ENCODE data around the gene GBP4. TPM values are rescaled to one million over a fixed set of nuclear protein-coding genes. Genes with fewer than 3 reads are reported as not detected.
"Not testable (repeated sequence)": the region's sequence is repeated elsewhere in the genome, so short reads cannot be mapped to it uniquely, and the experiment has no call there.

Gene GBP4
- 147 and 150 TPM in 2 replicates for total RNA-seq

- intact Hi-C loops (cut with micrococcal nuclease), result loop anchor here (1.0 to 5.0 kb wide), 10 partner anchors 60 to 409 kb away; partner anchors contain the start of genes GBP1, GBP2 and GBP3
Observed at GRCh38 chr1:89198491-89199072, at the start of gene GBP4. Gene GBP4 (minus strand): TSS chr1:89198942. CDS start chr1:89198834, 108 bp downstream.

- intact Hi-C loops (cut with micrococcal nuclease), result no loop called here
Observed at GRCh38 chr1:89243046-89243445, 44.3 kb upstream of the GBP4 start.

GRCh38 chr1:89221341-89221740 lies 22.6 kb upstream of the GBP4 start:
- intact Hi-C loops (cut with micrococcal nuclease), result no loop called here

GRCh38 chr1:89219851-89220250 lies 21.1 kb upstream of the GBP4 start:
- intact Hi-C loops (cut with micrococcal nuclease), result not testable (repeated sequence)

GRCh38 chr1:89218941-89219340 lies 20.2 kb upstream of the GBP4 start:
- intact Hi-C loops (cut with micrococcal nuclease), result not testable (repeated sequence)

- intact Hi-C loops (cut with micrococcal nuclease), result no loop called here
Observed at GRCh38 chr1:89213347-89213746, 14.6 kb upstream of the GBP4 start.

- intact Hi-C loops (cut with micrococcal nuclease), result no loop called here
Observed at GRCh38 chr1:89211035-89211634, 12.4 kb upstream of the GBP4 start.

GRCh38 chr1:89206373-89206772 lies 7.6 kb upstream of the GBP4 start:
- intact Hi-C loops (cut with micrococcal nuclease), result no loop called here

- intact Hi-C loops (cut with micrococcal nuclease), result no loop called here
Observed at GRCh38 chr1:89203166-89203565, 4.4 kb upstream of the GBP4 start.

GRCh38 chr1:89201106-89201794 lies 2.5 kb upstream of the GBP4 start:
- intact Hi-C loops (cut with micrococcal nuclease), result no loop called here

GRCh38 chr1:89200663-89201062 lies 1.9 kb upstream of the GBP4 start:
- intact Hi-C loops (cut with micrococcal nuclease), result no loop called here

GRCh38 chr1:89199525-89200031 lies 836 bp upstream of the GBP4 start:
- intact Hi-C loops (cut with micrococcal nuclease), result loop anchor here (1.0 to 5.0 kb wide), 5 partner anchors 59 to 408 kb away; partner anchors contain the start of gene GBP2

GRCh38 chr1:89198081-89198480 lies 661 bp downstream of the GBP4 start:
- intact Hi-C loops (cut with micrococcal nuclease), result loop anchor here (1.0 to 5.0 kb wide), 8 partner anchors 61 to 409 kb away; partner anchors contain the start of genes GBP1 and GBP3

GRCh38 chr1:89195476-89195875 lies 3.3 kb downstream of the GBP4 start:
- intact Hi-C loops (cut with micrococcal nuclease), result loop anchor here (5.0 kb wide), 1 partner anchor 412 kb away; no protein-coding TSS in a partner anchor

GRCh38 chr1:89191314-89191713 lies 7.4 kb downstream of the GBP4 start:
- intact Hi-C loops (cut with micrococcal nuclease), result no loop called here

- intact Hi-C loops (cut with micrococcal nuclease), result no loop called here
Observed at GRCh38 chr1:89190017-89190416, 8.7 kb downstream of the GBP4 start.

GRCh38 chr1:89179343-89179742 lies 19.4 kb downstream of the GBP4 start:
- intact Hi-C loops (cut with micrococcal nuclease), result no loop called here

- intact Hi-C loops (cut with micrococcal nuclease), result no loop called here
Observed at GRCh38 chr1:89176971-89177370, 21.8 kb downstream of the GBP4 start.

GRCh38 chr1:89175601-89176256 lies 23.0 kb downstream of the GBP4 start, which contains the start of gene GBP7:
Gene GBP7 (minus strand): TSS chr1:89176003. CDS start chr1:89171935, 4,068 bp downstream.
- intact Hi-C loops (cut with micrococcal nuclease), result no loop called here

- intact Hi-C loops (cut with micrococcal nuclease), result no loop called here
Observed at GRCh38 chr1:89174491-89174890, 24.3 kb downstream of the GBP4 start.

GRCh38 chr1:89172468-89173143 lies 26.1 kb downstream of the GBP4 start:
- intact Hi-C loops (cut with micrococcal nuclease), result no loop called here
